RWPE1 (cell line): ENCODE results near the gene PTER.

Experiments used
- CTCF ChIA-PET: fragments of 350-600 bp; sonication (Branson Sonifier 250); formaldehyde crosslinking; extraction: SDS; loops from one replicate; lab custom pipeline; 2021; lab: Yijun Ruan, JAX
- POLR2A ChIA-PET: fragments of 400-600 bp; formaldehyde crosslinking; extraction: SDS; loops from one replicate; lab custom pipeline; 2020; ENCODE audit warnings: antibody characterized with exemption; ENCODE audit not compliant: low non-redundant PET; lab: Yijun Ruan, JAX
- DNase-seq: peaks from one replicate; pipeline ENCODE4 v3.0.0; 2012; ENCODE audit warnings: low spot score
- H3K27ac ChIP-seq: fragments of 450-650 bp; 2 replicates; pipeline ENCODE4 v1.5.1; 2017
- CTCF ChIP-seq: fragments of 450-650 bp; conservative IDR thresholded peaks from 2 replicates; pipeline ENCODE4 v1.5.1; 2017; ENCODE audit warnings: low read depth, mild to moderate bottlenecking

PTER gene

GRCh38 chr10:16544591-16544990 lies 107.8 kb downstream of the PTER start:
- ChIA-PET POLR2A (no interaction called here), CTCF (interaction anchor here (0.6 to 1.4 kb wide), 4 partner anchors 8 to 633 kb away, joined by 3 to 4 read pairs (median 4); no protein-coding TSS in a partner anchor)
- no peak overlapping the region for H3K27ac ChIP-seq
- no peak for DNase-seq
- no peak for TF ChIP-seq CTCF

- peak; percentile 29 for DNase-seq
- POLR2A ChIA-PET: no interaction called here
- no peak overlapping the region for H3K27ac ChIP-seq
- TF ChIP-seq CTCF: peak; percentile 43
- CTCF ChIA-PET: interaction anchor here (0.5 to 1.4 kb wide), 6 partner anchors 9 to 816 kb away, joined by 3 to 8 read pairs (median 4); partner anchors contain the start of gene C1QL3
These were observed 108.4 kb downstream of the PTER start for GRCh38 chr10:16545116-16545736.

- ChIA-PET CTCF (no interaction called here), POLR2A (no interaction called here)
- H3K27ac ChIP-seq: no peak overlapping the region
- no peak for TF ChIP-seq CTCF
- no peak for DNase-seq
These were observed 111.2 kb downstream of the PTER start for GRCh38 chr10:16547973-16548372.

- POLR2A ChIA-PET: no interaction called here
- CTCF ChIA-PET: no interaction called here
- no peak for TF ChIP-seq CTCF
These were observed 122.5 kb downstream of the PTER start for GRCh38 chr10:16559236-16559773.

GRCh38 chr10:16562891-16563290 lies 126.1 kb downstream of the PTER start:
- no peak overlapping the region for H3K27ac ChIP-seq
- CTCF ChIA-PET: no interaction called here
- DNase-seq: no peak
- no peak for TF ChIP-seq CTCF
- POLR2A ChIA-PET: no interaction called here

More at GRCh38 chr10:16559236-16559773, 122.5 kb downstream of the PTER start:
- DNase-seq: no peak
- no peak overlapping the region for H3K27ac ChIP-seq
